ENCODE measurements around the gene MFRP.

Gene MFRP

GRCh38 chr11:119298726-119299125, 47.8 kb downstream of the MFRP start:
- no peak for DNase-seq (ENCODE audit: low read depth in 1 of 2, low spot score in 1 of 2)

- no peak for DNase-seq (ENCODE audit: low read depth in 1 of 2, low spot score in 1 of 2)
Observed at GRCh38 chr11:119297938-119298337, 48.6 kb downstream of the MFRP start.

GRCh38 chr11:119295178-119295577, 51.3 kb downstream of the MFRP start:
- DNase-seq (ENCODE audit: low read depth in 1 of 2, low spot score in 1 of 2) = no peak

GRCh38 chr11:119293461-119293860, 53.0 kb downstream of the MFRP start:
- DNase-seq (ENCODE audit: low read depth in 1 of 2, low spot score in 1 of 2) = no peak

- DNase-seq (ENCODE audit: low read depth in 1 of 2, low spot score in 1 of 2) = no peak
Observed at GRCh38 chr11:119290894-119291497, 55.5 kb downstream of the MFRP start.
